ENCODE measurements around the gene ARMC9.

- TF ChIP-seq CTCF (IDR thresholded peaks at IDR 0.05) (no peak), POLR2A (IDR thresholded peaks at IDR 0.05) (no peak)
Observed at GRCh38 chr2:231169488-231169887, 28.9 kb upstream of the ARMC9 start.

All from lower leg skin (tissue), 3 donors.